Ecto neural progenitor cell (in vitro differentiated cells): ENCODE results near the gene LRTM2.

Source experiments
- DNase-seq: peaks from one replicate; pipeline ENCODE4 v3.0.0-alpha.2; 2018; ENCODE audit warnings: low spot score

The LRTM2 gene

DNA sequence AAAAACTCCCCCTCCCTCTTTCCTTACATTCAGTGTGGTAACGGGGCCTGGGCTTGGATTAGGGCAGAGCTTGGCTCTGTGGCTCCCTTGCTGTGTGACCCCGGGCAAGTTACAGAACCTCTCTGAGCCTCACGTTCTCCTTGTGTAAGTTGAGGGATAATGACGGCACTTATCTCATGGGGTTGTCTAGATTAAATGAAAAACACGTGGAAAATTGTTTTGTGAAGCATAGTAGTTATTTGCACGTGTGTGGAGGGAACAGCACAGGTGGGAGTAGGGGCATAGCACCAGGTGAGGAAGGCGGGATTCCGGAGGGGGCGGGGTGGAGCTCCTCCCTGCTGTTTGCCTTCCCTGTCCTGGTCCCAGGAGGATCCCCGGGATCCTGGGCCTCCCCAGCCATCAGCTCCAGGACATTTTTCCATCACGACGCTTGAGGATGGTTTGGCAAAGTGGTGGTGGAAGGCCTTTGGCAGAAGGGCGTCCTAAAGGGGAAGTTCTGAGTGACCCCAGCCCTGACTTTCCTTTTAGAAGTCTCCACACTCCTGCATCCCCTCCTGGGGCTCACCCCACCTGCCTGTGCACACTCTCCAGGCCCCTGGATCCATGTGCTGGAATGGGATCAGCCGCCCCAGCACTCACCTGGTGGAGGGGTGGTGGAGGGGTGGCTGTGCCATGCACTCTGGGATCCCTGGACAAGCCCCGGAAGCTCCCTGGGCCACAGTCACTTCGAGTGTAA is 22.7 kb downstream of the LRTM2 start:
- no peak for DNase-seq

GRCh38 chr12:1843641-1844005 is 23.3 kb downstream of the LRTM2 start:
- no peak for DNase-seq

- no peak for DNase-seq
These were observed 23.9 kb downstream of the LRTM2 start for GRCh38 chr12:1844223-1844622.

GRCh38 chr12:1844661-1845409 is 24.5 kb downstream of the LRTM2 start:
- no peak for DNase-seq

GRCh38 chr12:1845427-1845826 is 25.1 kb downstream of the LRTM2 start:
- no peak for DNase-seq

DNA sequence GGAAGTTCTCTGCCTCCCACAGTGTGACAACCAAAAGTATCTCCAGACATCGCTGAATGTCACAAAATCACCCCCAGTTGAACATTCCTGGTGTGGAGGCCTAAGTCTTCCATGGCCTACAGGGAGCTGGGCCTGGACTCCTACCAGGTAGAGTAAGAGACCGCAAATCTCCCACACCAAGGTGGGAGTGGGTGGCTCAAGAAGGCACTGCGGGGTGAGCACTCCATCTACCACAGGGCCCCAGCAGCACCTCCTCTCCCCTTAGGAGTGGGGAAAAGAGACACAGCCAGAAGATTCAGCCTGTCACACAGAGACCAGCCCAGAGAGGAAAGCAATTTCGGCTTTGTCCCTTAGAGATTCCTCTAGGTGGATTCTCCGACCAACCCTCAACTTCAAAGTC is 25.5 kb downstream of the LRTM2 start:
- no peak for DNase-seq

- DNase-seq: no peak
These were observed 26.3 kb downstream of the LRTM2 start for GRCh38 chr12:1846421-1847405.

DNA sequence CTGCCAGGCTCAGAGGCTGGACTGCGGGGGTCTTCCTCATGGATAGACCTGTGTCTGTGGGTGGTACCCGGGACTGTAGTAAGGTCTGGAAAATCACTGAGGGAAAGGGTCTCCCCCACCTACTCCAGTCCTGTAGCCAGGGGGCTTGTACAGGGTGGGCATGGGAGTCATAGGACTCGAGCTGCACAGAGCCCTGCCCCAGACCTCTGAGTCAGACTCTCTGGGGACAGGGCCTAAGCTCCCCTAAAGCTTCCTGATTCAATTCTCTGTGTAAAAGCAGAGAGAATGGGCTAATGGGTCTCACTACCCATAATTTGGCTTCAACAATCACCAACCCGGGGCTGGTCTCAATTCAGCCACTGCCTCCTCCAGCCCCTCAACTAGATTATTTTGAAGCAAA is 27.0 kb downstream of the LRTM2 start:
- no peak for DNase-seq

- no peak for DNase-seq
These were observed 27.8 kb downstream of the LRTM2 start for GRCh38 chr12:1848146-1848545.

- DNase-seq: no peak
These were observed 28.4 kb downstream of the LRTM2 start for GRCh38 chr12:1848745-1849144.

GRCh38 chr12:1851151-1851701 is 30.9 kb downstream of the LRTM2 start:
- no peak for DNase-seq

DNA sequence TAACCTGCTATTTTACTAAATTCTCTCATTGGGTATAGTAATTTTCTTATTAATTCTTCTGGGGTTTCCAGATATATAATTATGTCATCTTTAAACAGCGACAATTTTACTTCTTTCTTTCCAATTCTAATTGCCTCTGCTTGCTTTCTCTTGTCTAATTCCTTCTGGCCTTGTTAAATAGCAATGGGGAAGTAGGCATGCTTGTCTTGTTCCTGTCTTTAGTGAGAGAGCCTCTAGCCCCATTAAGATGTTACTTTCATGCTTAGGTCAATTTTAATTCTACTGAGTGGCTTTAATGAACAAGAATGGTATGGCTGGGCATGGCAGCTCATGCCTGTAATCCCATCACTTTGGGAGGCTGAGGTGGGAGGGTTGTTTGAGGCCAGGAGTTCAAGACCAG is 31.7 kb downstream of the LRTM2 start:
- no peak for DNase-seq

GRCh38 chr12:1853716-1854115 is 33.4 kb downstream of the LRTM2 start:
- no peak for DNase-seq

DNA sequence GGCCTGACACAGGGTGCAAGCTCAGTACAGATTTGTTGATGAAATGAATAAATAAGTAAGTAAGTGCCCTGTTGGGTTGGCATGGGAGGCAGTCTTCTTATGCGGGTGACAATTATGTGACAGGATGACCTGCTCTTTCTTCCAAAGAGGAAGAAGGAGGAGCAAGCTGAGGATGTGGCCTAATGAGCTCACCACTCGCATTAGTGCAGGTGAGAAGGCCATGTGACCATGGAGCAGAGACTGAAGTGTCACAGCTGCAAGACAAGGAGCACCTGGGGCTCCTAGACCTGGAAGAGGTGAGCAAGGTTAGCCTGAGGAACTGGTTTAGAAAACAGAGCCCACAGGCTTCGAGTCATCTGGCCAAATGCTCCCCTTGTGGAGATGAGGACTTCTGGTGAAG is 34.9 kb downstream of the LRTM2 start:
- no peak for DNase-seq

DNA sequence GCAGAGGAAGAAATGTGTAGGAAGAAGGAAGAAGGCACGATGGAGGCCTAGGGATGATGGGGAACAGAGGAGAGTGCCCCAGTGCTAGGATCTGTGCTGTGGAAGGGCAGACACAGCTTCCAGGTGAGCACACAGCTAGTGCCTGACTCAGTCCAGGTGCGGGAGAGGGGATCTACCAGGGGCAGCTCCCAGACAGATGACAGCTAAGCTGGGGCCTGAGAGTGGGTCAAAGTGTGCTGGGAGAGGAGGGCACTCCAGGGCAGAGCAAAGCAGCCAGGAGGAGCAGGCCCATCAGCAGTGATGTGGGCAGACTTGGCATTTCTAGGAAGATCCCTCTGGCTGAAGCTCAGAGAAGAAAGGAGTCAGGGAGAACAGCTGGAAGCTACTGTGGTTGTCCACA is 36.7 kb downstream of the LRTM2 start:
- DNase-seq: no peak

DNA sequence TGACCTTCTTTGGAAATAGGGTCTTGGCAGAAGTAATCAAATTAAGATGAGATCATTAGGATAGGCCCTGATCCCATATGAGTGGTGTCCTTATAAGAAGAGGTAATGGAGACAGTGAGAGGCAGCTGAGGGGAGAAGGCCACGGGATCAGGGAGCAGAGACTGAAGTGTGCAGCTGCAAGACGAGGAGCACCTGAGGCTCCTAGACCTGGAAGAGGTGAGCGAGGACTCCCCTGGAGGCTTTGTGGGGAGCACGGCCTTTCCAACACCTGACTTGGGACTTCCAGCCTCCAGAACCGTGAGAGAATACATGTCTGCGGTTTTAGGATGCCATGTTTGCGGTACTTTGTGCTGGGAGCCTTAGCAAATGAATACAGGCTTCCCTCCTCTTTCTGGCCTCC is 37.5 kb downstream of the LRTM2 start:
- DNase-seq: no peak

GRCh38 chr12:1858456-1858855 is 38.1 kb downstream of the LRTM2 start:
- DNase-seq: no peak

DNA sequence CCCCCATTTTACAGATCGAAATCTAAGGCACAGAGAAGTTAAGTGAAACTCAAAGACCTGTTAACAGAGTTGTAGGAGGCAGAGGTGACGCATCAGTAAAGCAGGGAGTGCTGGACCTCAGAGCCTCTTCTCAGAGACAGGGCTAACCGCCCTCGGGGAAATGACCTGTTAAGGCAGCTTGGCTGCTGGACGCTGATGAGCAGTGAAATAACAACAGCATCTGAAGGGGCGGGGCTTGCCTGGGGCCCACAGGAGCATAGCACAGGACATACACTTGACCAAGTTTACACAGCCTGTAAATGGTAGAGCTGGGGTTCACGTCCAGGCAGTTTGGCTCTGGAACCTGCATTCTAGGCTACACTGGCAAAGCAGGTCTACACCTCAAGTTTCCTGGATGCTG is 39.3 kb downstream of the LRTM2 start:
- DNase-seq: no peak

DNA sequence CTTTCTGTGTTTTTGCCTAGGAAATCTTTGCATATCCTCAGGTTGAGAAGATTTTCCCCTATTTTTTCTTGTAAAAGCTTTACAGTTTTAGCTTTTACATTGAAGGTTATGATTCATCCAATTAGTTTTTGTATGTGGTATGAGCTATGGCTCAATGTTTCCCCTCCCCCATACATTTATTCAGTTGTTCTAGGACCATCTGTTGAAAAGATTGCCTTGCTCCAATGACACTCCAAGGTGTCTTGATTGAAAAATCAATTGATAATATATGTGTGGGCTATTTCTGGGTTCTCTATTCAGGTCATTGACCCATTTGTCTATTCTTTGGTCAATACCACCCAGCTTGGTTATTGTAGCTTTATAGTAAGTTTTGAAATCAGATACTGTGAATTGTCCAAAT is 42.6 kb downstream of the LRTM2 start:
- DNase-seq: no peak

- DNase-seq: no peak
These were observed 43.5 kb downstream of the LRTM2 start for GRCh38 chr12:1863823-1864222.

DNA sequence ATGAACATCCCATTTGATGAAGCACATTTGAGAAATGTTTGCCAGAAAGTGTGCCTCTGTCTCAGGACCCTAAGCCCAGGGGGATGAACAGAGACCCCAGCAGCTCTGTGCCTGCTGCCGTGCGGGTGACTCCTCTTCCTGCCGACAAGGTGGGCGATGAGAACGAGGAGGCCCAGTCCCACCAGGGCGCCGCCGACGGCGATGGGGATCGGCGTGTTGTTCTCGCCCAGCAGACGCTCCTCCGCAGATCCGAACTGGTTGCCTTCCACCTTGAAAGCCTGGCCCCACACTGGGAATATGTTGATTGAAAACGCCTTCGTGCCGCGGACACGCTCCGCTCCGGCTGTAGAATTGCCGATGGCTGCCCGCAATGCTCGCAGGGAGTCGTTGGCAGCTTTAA is 44.1 kb downstream of the LRTM2 start:
- DNase-seq: no peak

GRCh38 chr12:1864867-1865266 is 44.5 kb downstream of the LRTM2 start:
- peak; percentile 32 for DNase-seq
